Measurements from ENCODE around the gene DNM3. TPM values are rescaled to one million over a fixed set of nuclear protein-coding genes. Genes with fewer than 3 reads are reported as not detected.

The DNM3 gene
- polyA plus RNA-seq, 1 of the 3 experiments (the other 2 are of a cell fraction) = 0.43 TPM

DNA sequence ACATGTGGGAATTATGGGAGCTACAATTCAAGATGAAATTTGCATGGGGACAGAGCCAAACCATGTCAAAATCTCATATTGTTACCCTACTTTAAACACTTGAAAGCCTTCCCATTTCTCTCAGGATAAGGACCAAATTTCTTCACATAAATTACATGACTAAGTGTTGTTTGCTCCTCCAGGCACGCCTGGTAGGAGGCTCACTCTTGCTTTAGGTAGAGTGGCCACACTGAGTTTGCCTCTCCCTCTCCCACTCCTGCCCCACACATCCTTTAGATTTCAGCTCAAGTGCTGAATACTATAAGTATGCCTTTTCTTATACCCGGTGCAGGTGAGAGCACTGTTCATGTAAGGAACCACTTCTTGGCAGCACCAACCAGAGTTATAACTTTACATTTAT is 279.1 kb downstream of the DNM3 start:
- POLR2A ChIA-PET = no interaction called here
- no peak for TF ChIP-seq EZH2phosphoT487 (IDR thresholded peaks at IDR 0.05; ENCODE audit: borderline replicate concordance, low read depth)
- TF ChIP-seq, protein P1, sequence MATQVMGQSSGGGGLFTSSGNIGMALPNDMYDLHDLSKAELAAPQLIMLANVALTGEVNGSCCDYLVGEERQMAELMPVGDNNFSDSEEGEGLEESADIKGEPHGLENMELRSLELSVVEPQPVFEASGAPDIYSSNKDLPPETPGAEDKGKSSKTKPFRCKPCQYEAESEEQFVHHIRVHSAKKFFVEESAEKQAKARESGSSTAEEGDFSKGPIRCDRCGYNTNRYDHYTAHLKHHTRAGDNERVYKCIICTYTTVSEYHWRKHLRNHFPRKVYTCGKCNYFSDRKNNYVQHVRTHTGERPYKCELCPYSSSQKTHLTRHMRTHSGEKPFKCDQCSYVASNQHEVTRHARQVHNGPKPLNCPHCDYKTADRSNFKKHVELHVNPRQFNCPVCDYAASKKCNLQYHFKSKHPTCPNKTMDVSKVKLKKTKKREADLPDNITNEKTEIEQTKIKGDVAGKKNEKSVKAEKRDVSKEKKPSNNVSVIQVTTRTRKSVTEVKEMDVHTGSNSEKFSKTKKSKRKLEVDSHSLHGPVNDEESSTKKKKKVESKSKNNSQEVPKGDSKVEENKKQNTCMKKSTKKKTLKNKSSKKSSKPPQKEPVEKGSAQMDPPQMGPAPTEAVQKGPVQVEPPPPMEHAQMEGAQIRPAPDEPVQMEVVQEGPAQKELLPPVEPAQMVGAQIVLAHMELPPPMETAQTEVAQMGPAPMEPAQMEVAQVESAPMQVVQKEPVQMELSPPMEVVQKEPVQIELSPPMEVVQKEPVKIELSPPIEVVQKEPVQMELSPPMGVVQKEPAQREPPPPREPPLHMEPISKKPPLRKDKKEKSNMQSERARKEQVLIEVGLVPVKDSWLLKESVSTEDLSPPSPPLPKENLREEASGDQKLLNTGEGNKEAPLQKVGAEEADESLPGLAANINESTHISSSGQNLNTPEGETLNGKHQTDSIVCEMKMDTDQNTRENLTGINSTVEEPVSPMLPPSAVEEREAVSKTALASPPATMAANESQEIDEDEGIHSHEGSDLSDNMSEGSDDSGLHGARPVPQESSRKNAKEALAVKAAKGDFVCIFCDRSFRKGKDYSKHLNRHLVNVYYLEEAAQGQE (IDR thresholded peaks at IDR 0.05; ENCODE audit: low read depth, low read length) = no peak
- TF ChIP-seq RAD21 (IDR thresholded peaks at IDR 0.05; ENCODE audit: low read length) = no peak
- no peak for TF ChIP-seq GATA2 (CRISPR knock-in tag; IDR thresholded peaks at IDR 0.05)
- no peak for TF ChIP-seq TAF1 (IDR thresholded peaks at IDR 0.05; ENCODE audit: borderline replicate concordance, low read depth, low read length)
- no peak for TF ChIP-seq RXRA (IDR thresholded peaks at IDR 0.05; ENCODE audit: borderline replicate concordance, low read depth)
- no peak for TF ChIP-seq SMC3 (IDR thresholded peaks at IDR 0.05; ENCODE audit: low read depth, low read length)
- no peak for TF ChIP-seq GABPA (IDR thresholded peaks at IDR 0.05; ENCODE audit: low read depth)
- TF ChIP-seq NFIC (IDR thresholded peaks at IDR 0.05; ENCODE audit: borderline replicate concordance) = no peak
- TF ChIP-seq NRF1 (IDR thresholded peaks at IDR 0.05; ENCODE audit: low read depth, low read length) = no peak
- TF ChIP-seq ELF1 (IDR thresholded peaks at IDR 0.05) = no peak
- Histone ChIP-seq H3K27ac (ENCODE audit: low read depth in 2 of 2, low read length in 1 of 2) (peak overlapping the region in 1 of 2 experiments; percentile 28; a peak in 1 of 4 replicates), H3K27me3 (ENCODE audit: insufficient read depth) (no peaks in the 10 kb centered on the region), H3K9me2 (no peaks in the 10 kb centered on the region), H3K36me3 (replicated peaks in 1 of 2; ENCODE audit: control insufficient read depth in 1 of 2, insufficient read depth in 2 of 2, low read length in 1 of 2) (no peaks in the 10 kb centered on the region), H3K4me2 (no peak overlapping the region), H3K9ac (no peak overlapping the region), H3K79me2 (ENCODE audit: insufficient read depth) (no peaks in the 10 kb centered on the region), H3K4me1 (ENCODE audit: control insufficient read depth in 1 of 2, insufficient read depth in 2 of 2, low read depth in 1 of 2, low read length in 1 of 2) (peaks cover 0 to 9% of the 10 kb centered on the region in 2 experiments; a peak in 2 of 4 replicates), H3K9me3 (no peaks in the 10 kb centered on the region), H4K20me1 (ENCODE audit: insufficient read depth) (no peaks in the 10 kb centered on the region), H3K4me3 (ENCODE audit: low read depth in 2 of 2, low read length in 1 of 2) (no peak overlapping the region), H2AFZ (ENCODE audit: low read depth) (no peak overlapping the region), H3F3A (replicated peaks; ENCODE audit: insufficient read depth) (no peaks in the 10 kb centered on the region)
- WGBS (ENCODE audit: low lambda C conversion rate) = 87% methylated on average over 2 of the region's 2 CpGs
- DNase-seq = no peak
- CTCF ChIA-PET = interaction anchor here (1.4 kb wide), 1 partner anchor 118 kb away, joined by 3 read pairs; no protein-coding TSS in a partner anchor

DNA sequence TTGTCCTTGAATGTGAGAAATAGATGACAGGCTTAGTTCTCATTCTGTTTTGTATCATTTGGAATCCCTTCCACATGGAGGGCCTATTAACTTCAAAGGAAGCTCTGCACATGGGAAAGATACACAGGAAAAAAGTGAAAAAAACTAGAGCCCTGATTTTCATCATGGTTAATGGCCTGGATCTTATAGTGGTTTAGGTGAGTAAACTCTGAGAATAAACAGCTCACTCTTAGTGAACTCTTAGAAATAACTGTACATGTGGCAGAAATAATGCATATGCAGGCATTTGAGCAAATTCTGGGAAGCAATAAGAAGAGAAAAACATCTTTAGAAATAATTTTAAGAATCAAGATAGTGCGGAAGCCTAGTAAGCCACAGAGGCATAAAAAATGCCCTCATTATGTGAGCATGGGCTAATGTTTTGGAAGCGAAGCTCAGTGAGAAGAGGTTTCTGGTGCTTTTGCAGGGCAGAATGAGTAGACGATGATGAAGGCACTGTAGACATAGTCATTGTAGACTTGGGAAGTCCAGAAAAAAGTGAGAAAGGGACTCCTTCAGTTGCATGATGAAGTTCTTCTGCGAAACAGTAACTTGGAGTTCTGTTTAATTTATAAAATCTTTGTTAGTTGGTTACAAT is 279.9 kb downstream of the DNM3 start:
- no peaks in the 10 kb centered on the region for H3K79me2 ChIP-seq (ENCODE audit: insufficient read depth)
- WGBS (ENCODE audit: low lambda C conversion rate) = 94% methylated on average over 4 of the region's 4 CpGs
- ChIA-PET CTCF (interaction anchor here (1.4 kb wide), 1 partner anchor 119 kb away, joined by 3 read pairs; no protein-coding TSS in a partner anchor), POLR2A (no interaction called here)
- DNase-seq = no peak
- no peaks in the 10 kb centered on the region for H3K9me2 ChIP-seq
- H3K27ac ChIP-seq (ENCODE audit: low read depth in 2 of 2, low read length in 1 of 2) = peak overlapping the region in 1 of 2 experiments; percentile 64; a peak in 2 of 4 replicates
- no peaks in the 10 kb centered on the region for H3F3A ChIP-seq (replicated peaks; ENCODE audit: insufficient read depth)
- H3K9ac ChIP-seq = no peak overlapping the region
- H4K20me1 ChIP-seq (ENCODE audit: insufficient read depth) = no peaks in the 10 kb centered on the region
- H3K9me3 ChIP-seq = no peaks in the 10 kb centered on the region
- H3K36me3 ChIP-seq (replicated peaks in 1 of 2; ENCODE audit: control insufficient read depth in 1 of 2, insufficient read depth in 2 of 2, low read length in 1 of 2) = no peaks in the 10 kb centered on the region
- peaks cover 0 to 11% of the 10 kb centered on the region in 2 experiments; a peak in 2 of 4 replicates for H3K4me1 ChIP-seq (ENCODE audit: control insufficient read depth in 1 of 2, insufficient read depth in 2 of 2, low read depth in 1 of 2, low read length in 1 of 2)
- 0 out of 2 replicates have a peak overlapping the region, but pooled peaks have one; percentile 24 for H2AFZ ChIP-seq (ENCODE audit: low read depth)
- H3K4me2 ChIP-seq = no peak overlapping the region
- no peaks in the 10 kb centered on the region for H3K27me3 ChIP-seq (ENCODE audit: insufficient read depth)
- no peak overlapping the region for H3K4me3 ChIP-seq (ENCODE audit: low read depth in 2 of 2, low read length in 1 of 2)
- TF ChIP-seq GABPA (IDR thresholded peaks at IDR 0.05; ENCODE audit: low read depth) (no peak), TEAD4 (IDR thresholded peaks at IDR 0.05; ENCODE audit: borderline replicate concordance, insufficient read depth) (no peak), RAD21 (IDR thresholded peaks at IDR 0.05; ENCODE audit: low read length) (no peak), RCOR1 (IDR thresholded peaks at IDR 0.05; ENCODE audit: low read length) (no peak), IRF3 (IDR thresholded peaks at IDR 0.05; ENCODE audit: low read depth, low read length) (no peak), MEF2A (IDR thresholded peaks at IDR 0.05; ENCODE audit: borderline replicate concordance, low read depth) (no peak), FOXJ3 (CRISPR knock-in tag; IDR thresholded peaks at IDR 0.05) (no peak), GATA2 (CRISPR knock-in tag; IDR thresholded peaks at IDR 0.05) (no peak), CHD2 (IDR thresholded peaks at IDR 0.05; ENCODE audit: low read length, partially characterized antibody) (no peak), FOXM1 (IDR thresholded peaks at IDR 0.05; ENCODE audit: low read depth) (no peak), MXI1 (IDR thresholded peaks at IDR 0.05; ENCODE audit: low read depth, low read length) (no peak), YY1 (IDR thresholded peaks at IDR 0.05; ENCODE audit: low read depth) (no peak), RFX5 (IDR thresholded peaks at IDR 0.05; ENCODE audit: low read length) (no peak), PBX3 (IDR thresholded peaks at IDR 0.05) (no peak)
